Measurements from ENCODE around the gene COL23A1. TPM values are rescaled to one million over a fixed set of nuclear protein-coding genes. Genes with fewer than 3 reads are reported as not detected.
A peak's percentile ranks its signal among the peaks of the same experiment; 100 is the strongest.

The COL23A1 gene
- total RNA-seq, 4 donors from 2014 or later, result 0.93 to 4.6 (median 2.4) TPM

GRCh38 chr5:178462076-178462475 lies 128.1 kb downstream of the COL23A1 start:
- ATAC-seq, result no peak

GRCh38 chr5:178461004-178461730 lies 129.0 kb downstream of the COL23A1 start:
- ATAC-seq, result peak; percentile 87
- Histone ChIP-seq H3K4me3 (no peak overlapping the region), H3K27ac (peak overlapping the region in 1 of 4 donors; percentile 5)

More at GRCh38 chr5:178462076-178462475, 128.1 kb downstream of the COL23A1 start:
- no peak for TF ChIP-seq POLR2AphosphoS5 (IDR thresholded peaks at IDR 0.05)
- TF ChIP-seq CTCF (IDR thresholded peaks at IDR 0.05), result no peak
- TF ChIP-seq POLR2A (IDR thresholded peaks at IDR 0.05), result no peak
- no peak for TF ChIP-seq EP300 (IDR thresholded peaks at IDR 0.05)
- Histone ChIP-seq H3K4me1 (peaks cover 0 to 17% (median 0%) of the 10 kb centered on the region in 3 donors), H3K36me3 (no peaks in the 10 kb centered on the region), H3K4me3 (no peak overlapping the region), H3K9me3 (no peaks in the 10 kb centered on the region), H3K27me3 (no peaks in the 10 kb centered on the region), H3K27ac (no peak overlapping the region)

GRCh38 chr5:178460598-178460997 lies 129.6 kb downstream of the COL23A1 start:
- H3K36me3 ChIP-seq, result no peaks in the 10 kb centered on the region
- no peak overlapping the region for H3K4me3 ChIP-seq
- no peak for TF ChIP-seq POLR2AphosphoS5 (IDR thresholded peaks at IDR 0.05)
- no peak for TF ChIP-seq CTCF (IDR thresholded peaks at IDR 0.05)
- TF ChIP-seq EP300 (IDR thresholded peaks at IDR 0.05), result no peak
- TF ChIP-seq POLR2A (IDR thresholded peaks at IDR 0.05), result no peak
- 29 to 34% methylated on average over 5 of the region's 5 CpGs for WGBS, 2 donors (ENCODE audit: low coverage in 1 of 2)
- no peak for ATAC-seq
- H3K27me3 ChIP-seq, result no peaks in the 10 kb centered on the region
- peaks cover 0 to 12% (median 0%) of the 10 kb centered on the region in 3 donors for H3K4me1 ChIP-seq
- H3K27ac ChIP-seq, result peak overlapping the region in 1 of 4 donors; percentile 5
- H3K9me3 ChIP-seq, result no peaks in the 10 kb centered on the region

More at GRCh38 chr5:178461004-178461730, 129.0 kb downstream of the COL23A1 start:
- Histone ChIP-seq H3K9me3 (no peaks in the 10 kb centered on the region), H3K36me3 (no peaks in the 10 kb centered on the region), H3K4me1 (peaks cover 0 to 12% (median 0%) of the 10 kb centered on the region in 3 donors), H3K27me3 (no peaks in the 10 kb centered on the region)
- WGBS, 2 donors (ENCODE audit: low coverage in 1 of 2), result 39 to 45% methylated on average over 4 to 7 of the region's 12 CpGs
- TF ChIP-seq POLR2AphosphoS5 (IDR thresholded peaks at IDR 0.05), result peak; percentile 17
- peak in 3 of 4 experiments; percentile 68 to 88 (median 78) for TF ChIP-seq CTCF (IDR thresholded peaks at IDR 0.05)
- TF ChIP-seq EP300 (IDR thresholded peaks at IDR 0.05), result no peak

GRCh38 chr5:178460174-178460573 lies 130.0 kb downstream of the COL23A1 start:
- Histone ChIP-seq H3K36me3 (no peaks in the 10 kb centered on the region), H3K27ac (no peak overlapping the region), H3K4me3 (no peak overlapping the region), H3K9me3 (no peaks in the 10 kb centered on the region), H3K27me3 (no peaks in the 10 kb centered on the region), H3K4me1 (peaks cover 0 to 12% (median 0%) of the 10 kb centered on the region in 3 donors)
- ATAC-seq, result no peak
- no peak for TF ChIP-seq CTCF (IDR thresholded peaks at IDR 0.05)
- TF ChIP-seq POLR2A (IDR thresholded peaks at IDR 0.05), result no peak
- TF ChIP-seq EP300 (IDR thresholded peaks at IDR 0.05), result no peak
- no peak for TF ChIP-seq POLR2AphosphoS5 (IDR thresholded peaks at IDR 0.05)
- 83% methylated on average over 1 of the region's 3 CpGs; no CpG with 5 or more reads in 1 of the 2 donors for WGBS, 2 donors (ENCODE audit: low coverage in 1 of 2)

GRCh38 chr5:178458140-178458539 lies 132.1 kb downstream of the COL23A1 start:
- ATAC-seq, result no peak
- H3K36me3 ChIP-seq, result no peaks in the 10 kb centered on the region
- no peaks in the 10 kb centered on the region for H3K27me3 ChIP-seq
- H3K27ac ChIP-seq, result no peak overlapping the region
- WGBS, 2 donors (ENCODE audit: low coverage in 1 of 2), result 86 to 90% methylated on average over 5 to 8 of the region's 8 CpGs
- TF ChIP-seq POLR2AphosphoS5 (IDR thresholded peaks at IDR 0.05), result no peak
- TF ChIP-seq EP300 (IDR thresholded peaks at IDR 0.05), result no peak
- TF ChIP-seq POLR2A (IDR thresholded peaks at IDR 0.05), result no peak
- no peak for TF ChIP-seq CTCF (IDR thresholded peaks at IDR 0.05)
- H3K4me3 ChIP-seq, result no peak overlapping the region
- H3K4me1 ChIP-seq, result peaks cover 0 to 12% (median 0%) of the 10 kb centered on the region in 3 donors
- H3K9me3 ChIP-seq, result no peaks in the 10 kb centered on the region

Measured in gastroesophageal sphincter (tissue), 4 donors.